Pancreas (tissue), 10 donors: ENCODE data around the gene DLL4. TPM values are rescaled to one million over a fixed set of nuclear protein-coding genes. Genes with fewer than 3 reads are reported as not detected.

Experiments used
- ATAC-seq, 4 donors: fragments of 200-7000 bp; cut with Tn5 transposase; one replicate each; pipeline versions ENCODE4 v1.8.0 to v1.9.1; 2020; ENCODE audit warnings: mild to moderate bottlenecking in 4 of 4, moderate library complexity in 4 of 4
- DNase-seq, 6 donors: peaks; one replicate each; pipeline ENCODE4 v3.0.0-alpha.2; 2020
- FAIRE-seq: peaks from 2 replicates; lab custom pipeline; 2012; peaks lifted over from hg19 to GRCh38; lab: Jason Lieb, UNC
- H3K27ac ChIP-seq, 4 donors: fragments of 200-600 bp; sonication (generic); 1 replicate in 3 of 4; 2 replicates in 1 of 4; pipeline versions ENCODE4 v1.5.0 to v1.8.0; 2020
- H3K27me3 ChIP-seq, 4 donors: fragments of 200-600 bp; one replicate each; pipeline ENCODE4 v1.8.0; 2021
- H3K36me3 ChIP-seq, 3 donors: fragments of 200-600 bp; sonication (generic) in 1 of 3; one replicate each; pipeline versions ENCODE4 v1.5.0 to v1.8.0; 2020 to 2021
- H3K4me1 ChIP-seq, 3 donors: fragments of 200-600 bp; one replicate each; pipeline ENCODE4 v1.8.0; 2021
- H3K4me3 ChIP-seq, 4 donors: fragments of 200-600 bp; sonication (generic) in 2 of 4; one replicate each; pipeline versions ENCODE4 v1.5.0 to v1.8.0; 2020 to 2021
- H3K9me3 ChIP-seq, 4 donors: fragments of 200-600 bp; one replicate each; pipeline ENCODE4 v1.8.0; 2021
- CTCF ChIP-seq, 4 donors: fragments of 200-600 bp; sonication (generic) in 3 of 4; IDR thresholded peaks; one replicate each; pipeline versions ENCODE4 v1.5.0 to v1.8.0; 2021; ENCODE audit warnings: antibody characterized with exemption in 4 of 4
- WGBS, 2 donors: extraction: QIAGEN DNeasy Blood & Tissue Kit; methylation state at CpG; one replicate each; pipeline ENCODE4 v1.1.7; 2013; 5-methylcytosine and 5-hydroxymethylcytosine counted together
- intact Hi-C, 3 donors: fragments of 100-400 bp; cut with DNase I; formaldehyde crosslinking; loops; one replicate each; pipeline versions ENCODE4 v1.11.1 to v1.14.2; 2022
- polyA plus RNA-seq, 2 donors: library from polyadenylated mRNA; stranded (reverse); fragments of 200-250 nt; gene quantifications; one replicate each; pipeline ENCODE4 v1.2.3, GENCODE V29; 2013
- total RNA-seq, 6 donors: library from RNA; stranded (reverse); fragmentation: NEBNext Ultra II Directional in 4 of 6; extraction: Animal tissue kit (Norgen Biotek cat#: 25700) in 4 of 6; gene quantifications; one replicate each; pipeline versions ENCODE4 v1.2.1 to v1.2.4, GENCODE V29; 2021 to 2023
- donor health status: healthy with polysubstance abuse.
- donor health status: DM: no; HTN: no; CAD: no; lungs with moderate emphysema.
- donor health status: DM: no; HTN: no; CAD: no.
- donor health status: control.
- donor health status: control.
- donor health status: Bipolar disorder and iron deficiency.
- donor health status: DM: yes; HTN: yes; CAD: no.
- donor health status: DM: no; HTN: no; CAD: no.
- donor health status: DM: no; HTN: no; CAD: no.
- donor health status: DM: yes; HTN: yes; CAD: no.

The DLL4 gene
- total and polyA plus RNA-seq, 8 donors: 1.3 to 4.8 (median 2.3) TPM

- no peak for TF ChIP-seq CTCF (IDR thresholded peaks at IDR 0.05)
- 79 to 86% methylated on average over 8 of the region's 8 CpGs for WGBS, 2 donors
- Histone ChIP-seq H3K27me3 (no peaks in the 10 kb centered on the region), H3K4me3 (no peak overlapping the region), H3K4me1 (no peaks in the 10 kb centered on the region), H3K27ac (no peak overlapping the region), H3K9me3 (no peaks in the 10 kb centered on the region), H3K36me3 (no peaks in the 10 kb centered on the region)
- no peak for FAIRE-seq
- no peak for ATAC-seq
- intact Hi-C loops: no loop called here
- peak in 1 of 6 donors; percentile 18 for DNase-seq
Measured at GRCh38 chr15:40914486-40914885, 14.7 kb upstream of the DLL4 start.

GRCh38 chr15:40915116-40915661 lies 14.0 kb upstream of the DLL4 start:
- intact Hi-C loops: no loop called here
- ATAC-seq: no peak

GRCh38 chr15:40915679-40916078 lies 13.5 kb upstream of the DLL4 start:
- no peaks in the 10 kb centered on the region for H3K9me3 ChIP-seq
- no peak overlapping the region for H3K4me3 ChIP-seq
- H3K27me3 ChIP-seq: no peaks in the 10 kb centered on the region
- H3K27ac ChIP-seq: no peak overlapping the region
- no peak for ATAC-seq
- H3K36me3 ChIP-seq: no peaks in the 10 kb centered on the region
- FAIRE-seq: no peak
- H3K4me1 ChIP-seq: no peaks in the 10 kb centered on the region
- no peak for TF ChIP-seq CTCF (IDR thresholded peaks at IDR 0.05)
- DNase-seq: peak in 1 of 6 donors; percentile 44
- intact Hi-C loops: no loop called here
- WGBS, 2 donors: 70% methylated on average over 6 of the region's 6 CpGs

More at GRCh38 chr15:40915116-40915661, 14.0 kb upstream of the DLL4 start:
- Histone ChIP-seq H3K27ac (no peak overlapping the region), H3K4me1 (no peaks in the 10 kb centered on the region), H3K4me3 (no peak overlapping the region), H3K9me3 (no peaks in the 10 kb centered on the region), H3K36me3 (no peaks in the 10 kb centered on the region), H3K27me3 (no peaks in the 10 kb centered on the region)
- TF ChIP-seq CTCF (IDR thresholded peaks at IDR 0.05): no peak
- 82 to 85% methylated on average over 12 of the region's 12 CpGs for WGBS, 2 donors
- peak in 1 of 6 donors; percentile 28 for DNase-seq
- FAIRE-seq: no peak

- Histone ChIP-seq H3K4me1 (no peaks in the 10 kb centered on the region), H3K36me3 (no peaks in the 10 kb centered on the region), H3K9me3 (no peaks in the 10 kb centered on the region), H3K27me3 (no peaks in the 10 kb centered on the region), H3K27ac (no peak overlapping the region), H3K4me3 (no peak overlapping the region)
- no peak for DNase-seq
- TF ChIP-seq CTCF (IDR thresholded peaks at IDR 0.05): no peak
- intact Hi-C loops: no loop called here
- ATAC-seq: no peak
- WGBS, 2 donors: 72 to 73% methylated on average over 11 of the region's 11 CpGs
- FAIRE-seq: no peak
Measured at GRCh38 chr15:40917585-40917984, 11.6 kb upstream of the DLL4 start.

GRCh38 chr15:40918146-40918798 lies 10.9 kb upstream of the DLL4 start:
- intact Hi-C loops: no loop called here
- no peak for FAIRE-seq
- peak in 1 of 6 donors; percentile 40 for DNase-seq
- Histone ChIP-seq H3K36me3 (no peaks in the 10 kb centered on the region), H3K9me3 (no peaks in the 10 kb centered on the region), H3K27me3 (no peaks in the 10 kb centered on the region), H3K27ac (no peak overlapping the region), H3K4me1 (no peaks in the 10 kb centered on the region), H3K4me3 (no peak overlapping the region)
- no peak for TF ChIP-seq CTCF (IDR thresholded peaks at IDR 0.05)
- WGBS, 2 donors: 80 to 83% methylated on average over 15 of the region's 15 CpGs
- peak in 1 of 4 donors; percentile 19 for ATAC-seq
